NCI-H345 (cell line): ENCODE results near the gene LAX1.
"Not testable (repeated sequence)": the region's sequence is repeated elsewhere in the genome, so short reads cannot be mapped to it uniquely, and the experiment has no call there.

Experiments
- DNase-seq: peaks from one replicate; lab custom pipeline; 2025; lab: John Stamatoyannopoulos, UW

Gene LAX1

DNA sequence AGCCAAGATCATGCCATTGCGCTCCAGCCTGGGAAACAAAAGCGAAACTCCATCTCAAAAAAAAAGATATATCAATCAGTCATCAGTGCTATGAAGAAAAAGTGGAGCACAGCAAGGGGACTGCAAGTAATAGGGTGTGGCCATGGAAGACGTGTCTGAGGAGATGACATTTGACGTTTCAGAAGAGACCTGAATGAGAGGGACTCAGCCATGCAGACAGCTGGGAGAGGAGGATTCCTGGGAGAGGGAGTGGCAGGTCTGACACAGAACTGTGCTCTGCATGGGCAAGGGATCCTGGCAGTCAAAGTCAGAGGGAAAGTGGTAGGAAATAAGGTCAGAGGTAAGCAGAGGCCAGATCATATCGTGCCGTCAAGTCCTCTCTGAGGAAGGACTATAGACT, 3.3 kb downstream of the LAX1 start:
- no peak for DNase-seq

DNA sequence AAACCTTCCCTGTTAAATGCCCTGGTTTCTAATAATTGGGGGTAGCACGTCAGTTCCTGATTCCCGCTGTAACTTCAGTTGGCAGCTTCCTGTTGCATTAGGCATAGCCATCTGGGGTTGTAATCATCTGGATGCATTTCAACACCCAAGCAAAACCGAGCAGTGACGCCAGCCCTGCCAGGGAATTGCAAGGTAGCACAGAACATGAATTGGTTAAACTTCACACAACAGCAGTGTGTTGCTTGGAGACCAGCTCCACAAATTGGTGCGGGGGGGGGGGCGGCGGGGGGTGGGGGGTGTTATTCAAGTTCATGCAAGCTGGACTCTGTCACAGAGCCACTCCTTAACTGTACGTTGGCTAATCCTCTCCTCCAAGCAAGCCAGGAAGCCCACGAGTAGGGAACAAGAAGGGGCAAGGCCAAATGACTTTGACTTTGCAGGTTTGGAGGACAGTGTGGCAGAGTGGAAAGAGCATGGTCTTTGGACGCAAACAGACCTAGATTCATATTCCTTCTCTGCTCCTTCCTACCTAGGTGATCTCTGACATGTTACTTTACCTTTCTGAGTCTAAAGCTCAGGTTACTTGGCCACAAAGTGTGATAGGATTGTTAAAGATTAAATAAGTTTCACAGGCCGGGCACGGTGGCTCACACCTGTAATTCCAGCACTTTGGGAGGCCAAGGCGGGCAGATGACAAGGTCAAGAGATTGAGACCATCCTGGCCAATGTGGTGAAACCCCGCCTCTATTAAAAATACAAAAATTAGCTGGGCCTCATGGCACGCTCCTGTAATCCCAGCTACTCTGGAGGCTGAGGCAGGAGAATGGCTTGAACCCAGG, 4.7 kb downstream of the LAX1 start:
- no peak for DNase-seq

DNA sequence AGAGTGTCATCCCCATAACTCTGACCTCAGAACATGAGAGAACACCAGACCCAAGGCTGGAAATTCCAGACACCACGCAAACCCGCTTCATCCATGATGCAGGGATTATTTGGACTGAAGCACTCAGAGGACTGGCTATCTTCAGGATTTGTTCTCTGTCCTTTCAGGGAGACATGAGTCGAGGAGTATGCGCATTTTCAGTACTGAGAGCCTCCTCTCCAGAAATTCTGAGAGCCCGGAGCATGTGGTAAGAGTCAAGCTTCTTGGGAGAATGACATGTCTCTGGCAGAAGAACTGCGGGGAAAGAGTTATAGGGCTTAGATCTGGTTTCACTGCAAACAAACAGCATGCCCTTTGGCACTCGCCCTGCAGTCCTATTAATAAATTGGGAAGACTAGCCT, 6.9 kb downstream of the LAX1 start:
- no peak for DNase-seq

DNA sequence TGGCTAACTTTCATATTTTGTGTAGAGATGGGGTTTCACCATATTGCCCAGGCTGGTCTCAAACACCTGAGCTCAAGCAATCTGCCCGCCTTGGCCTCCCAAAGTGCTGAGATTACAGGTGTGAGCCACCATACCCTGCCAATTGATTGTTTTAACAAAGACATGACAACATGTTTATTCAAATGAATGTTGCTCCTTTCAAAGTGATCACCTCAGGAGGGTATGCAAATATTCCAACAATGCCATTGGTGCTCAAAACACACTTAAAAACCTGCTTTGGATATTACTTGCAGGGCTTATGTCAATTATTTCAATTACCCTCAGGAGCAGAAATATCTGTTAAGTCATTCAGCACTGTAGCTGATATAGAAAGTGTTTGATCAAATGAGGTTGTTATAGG, 7.9 kb downstream of the LAX1 start:
- no peak for DNase-seq

DNA sequence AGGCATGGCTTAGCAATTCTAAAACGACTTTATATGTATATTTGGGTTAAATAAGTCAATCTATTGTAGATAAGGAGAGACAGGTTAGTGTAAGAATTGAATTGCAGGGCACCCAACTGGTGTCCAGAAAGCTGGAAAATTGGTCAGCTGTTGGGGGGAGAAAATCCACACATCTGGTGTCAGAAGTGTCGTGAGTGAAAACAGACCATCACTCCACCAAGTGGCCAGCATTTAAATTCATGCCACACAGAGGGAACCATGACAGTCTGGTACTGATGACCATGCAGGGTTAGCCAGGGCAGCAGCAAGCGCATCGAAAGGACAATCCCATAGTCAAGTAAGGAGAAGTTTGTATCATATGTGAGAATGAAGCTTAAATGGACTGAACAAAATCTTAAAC, 11.7 kb downstream of the LAX1 start:
- DNase-seq, result no peak

DNA sequence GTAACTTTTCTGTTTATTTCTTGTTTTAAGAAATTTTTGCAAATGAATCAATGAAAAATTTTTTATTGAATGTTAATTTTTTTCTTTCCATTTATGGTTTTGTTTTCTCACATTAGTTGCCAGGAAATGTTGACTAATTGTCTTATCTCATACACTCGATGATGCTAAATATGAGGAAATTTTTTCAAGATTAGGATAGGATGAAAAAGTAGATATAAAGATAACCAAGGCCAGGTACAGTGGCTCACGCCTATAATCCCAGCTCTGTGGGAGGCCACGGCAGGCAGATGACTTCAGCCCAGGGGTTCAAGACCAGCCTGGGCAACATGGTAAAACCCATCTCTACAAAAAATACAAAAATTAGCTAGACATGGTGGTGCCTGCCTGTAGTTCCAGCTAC, 12.6 kb downstream of the LAX1 start:
- no peak for DNase-seq

DNA sequence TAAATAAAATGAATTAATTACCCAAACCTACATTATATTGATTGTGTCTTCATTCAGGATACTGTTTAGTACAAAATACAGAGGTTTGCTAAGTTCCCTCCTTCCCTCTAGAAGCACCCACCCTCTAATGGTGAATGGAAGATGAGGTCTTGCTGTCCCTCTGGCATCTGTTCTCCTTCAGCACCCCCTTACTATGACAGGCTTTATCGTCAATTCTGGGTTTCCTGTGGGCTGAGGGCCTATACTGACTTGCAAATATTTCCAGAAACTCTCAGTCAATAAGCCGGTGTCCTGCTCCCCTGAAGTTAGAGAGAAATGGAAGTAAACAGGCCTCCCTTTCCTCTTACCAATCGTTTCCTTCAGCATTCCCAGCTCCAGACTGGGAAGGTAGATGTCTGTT, 13.2 kb downstream of the LAX1 start:
- no peak for DNase-seq

DNA sequence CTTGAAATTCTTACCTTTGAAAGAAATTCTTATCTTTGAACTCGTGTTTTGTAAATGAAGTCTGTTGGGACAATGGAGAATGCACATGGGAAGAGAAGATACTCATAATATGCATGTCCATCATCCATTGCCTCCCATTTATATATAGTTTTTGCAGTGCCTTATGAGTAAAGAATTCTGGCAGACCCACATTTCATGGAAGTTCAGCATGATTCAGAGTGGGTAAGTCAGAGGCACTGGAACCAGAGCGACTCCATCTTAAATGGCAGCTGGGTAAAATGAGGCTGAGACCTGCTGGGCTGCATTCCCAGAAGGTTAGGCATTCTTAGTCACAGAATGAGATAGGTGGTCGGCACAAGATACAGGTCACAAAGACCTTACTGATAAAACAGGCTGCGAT, 13.8 kb downstream of the LAX1 start:
- no peak for DNase-seq

DNA sequence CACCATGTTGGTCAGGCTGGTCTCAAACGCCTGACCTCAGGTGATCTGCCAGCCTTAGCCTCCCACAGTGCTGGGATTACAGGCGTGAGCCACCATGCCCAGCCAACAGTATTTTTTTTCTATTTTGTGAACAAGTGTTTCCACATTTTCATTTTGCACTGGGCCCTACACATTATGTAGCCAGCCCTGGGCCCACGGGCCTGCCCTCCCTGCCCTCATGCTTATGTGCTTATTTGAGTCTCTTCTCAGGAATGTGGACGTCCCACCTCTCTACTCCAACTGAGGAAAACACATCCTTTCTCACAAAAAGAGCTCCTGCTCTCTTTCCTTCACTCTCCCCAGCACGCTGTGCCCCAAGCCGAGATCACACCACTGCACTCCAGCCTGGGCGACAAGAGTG, 17.0 kb downstream of the LAX1 start:
- DNase-seq, result no peak

DNA sequence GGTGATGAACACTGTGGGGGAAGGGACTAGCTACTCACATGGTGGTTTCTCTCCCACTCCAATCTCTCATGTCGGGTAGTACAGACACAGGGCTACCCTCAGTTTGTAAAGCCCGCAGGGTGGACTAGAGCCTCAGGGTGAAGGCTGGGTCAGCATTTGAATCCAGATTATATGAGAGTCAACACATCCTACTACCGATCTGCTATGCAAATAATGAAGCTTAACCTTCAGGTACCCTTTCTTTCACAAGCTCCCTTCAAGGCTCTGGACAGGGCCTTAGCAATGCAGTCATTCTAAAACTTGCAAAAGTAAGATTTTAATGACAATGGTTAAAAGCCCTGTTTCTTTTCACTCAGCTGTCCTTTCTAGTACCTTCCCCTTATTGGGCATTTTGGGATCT, 25.0 kb downstream of the LAX1 start:
- DNase-seq, result no peak

DNA sequence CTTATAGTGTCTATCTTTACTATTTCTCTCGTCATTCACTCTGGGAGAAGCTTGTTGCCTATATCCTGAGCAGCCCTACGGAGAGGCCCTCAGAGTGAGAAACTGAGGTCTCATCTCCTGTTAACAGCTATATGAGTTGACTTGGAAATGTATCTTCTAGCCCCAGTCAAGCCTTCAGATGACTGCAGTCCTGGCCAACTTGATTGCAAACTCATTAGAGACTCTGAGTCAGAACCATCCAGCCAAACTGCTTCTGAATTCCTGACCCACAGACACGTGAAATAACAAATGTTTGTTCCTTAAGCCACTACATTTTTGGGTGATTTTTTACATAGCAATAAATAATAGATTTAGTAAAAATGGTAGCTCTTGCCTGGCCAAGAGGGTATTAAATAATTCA, 26.5 kb downstream of the LAX1 start:
- DNase-seq, result no peak

DNA sequence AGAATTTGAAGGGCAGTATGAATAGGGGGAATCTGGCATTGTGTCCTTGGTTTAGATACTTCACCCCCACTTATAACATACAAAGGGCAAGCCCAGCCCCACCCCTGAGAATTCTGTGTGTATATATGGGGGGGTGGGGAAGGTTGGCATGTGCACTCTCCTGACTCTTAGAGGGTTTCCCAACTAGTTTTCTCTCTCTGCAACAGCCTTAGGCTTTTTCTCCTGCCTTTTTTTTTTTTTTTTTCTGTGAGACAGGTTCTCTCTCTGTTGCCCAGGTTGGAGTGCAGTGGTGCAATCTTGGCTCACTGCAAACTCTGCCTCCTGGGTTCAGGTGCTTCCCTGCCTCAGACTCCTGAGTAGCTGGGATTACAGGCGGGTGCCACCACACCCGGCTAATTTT, 27.5 kb downstream of the LAX1 start:
- no peak for DNase-seq

DNA sequence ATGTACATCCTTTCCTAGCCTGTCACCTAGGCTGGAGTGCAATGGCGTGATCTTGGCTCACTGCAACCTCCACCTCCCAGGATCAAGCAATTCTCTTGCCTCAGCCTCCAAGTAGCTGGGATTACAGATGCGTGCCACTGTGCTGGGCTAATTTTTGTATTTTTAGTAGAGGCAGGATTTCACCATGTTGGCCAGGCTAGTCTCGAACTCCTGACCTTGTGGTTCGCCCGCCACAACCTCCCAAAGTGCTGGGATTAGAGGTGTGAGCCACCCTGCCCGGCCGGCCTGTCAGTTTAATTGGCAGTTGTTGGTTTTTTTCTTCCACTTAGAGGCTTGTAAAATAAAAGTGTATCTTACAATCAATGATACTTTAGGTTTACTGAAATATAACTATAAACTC, 28.6 kb downstream of the LAX1 start:
- DNase-seq, result not testable (repeated sequence)

DNA sequence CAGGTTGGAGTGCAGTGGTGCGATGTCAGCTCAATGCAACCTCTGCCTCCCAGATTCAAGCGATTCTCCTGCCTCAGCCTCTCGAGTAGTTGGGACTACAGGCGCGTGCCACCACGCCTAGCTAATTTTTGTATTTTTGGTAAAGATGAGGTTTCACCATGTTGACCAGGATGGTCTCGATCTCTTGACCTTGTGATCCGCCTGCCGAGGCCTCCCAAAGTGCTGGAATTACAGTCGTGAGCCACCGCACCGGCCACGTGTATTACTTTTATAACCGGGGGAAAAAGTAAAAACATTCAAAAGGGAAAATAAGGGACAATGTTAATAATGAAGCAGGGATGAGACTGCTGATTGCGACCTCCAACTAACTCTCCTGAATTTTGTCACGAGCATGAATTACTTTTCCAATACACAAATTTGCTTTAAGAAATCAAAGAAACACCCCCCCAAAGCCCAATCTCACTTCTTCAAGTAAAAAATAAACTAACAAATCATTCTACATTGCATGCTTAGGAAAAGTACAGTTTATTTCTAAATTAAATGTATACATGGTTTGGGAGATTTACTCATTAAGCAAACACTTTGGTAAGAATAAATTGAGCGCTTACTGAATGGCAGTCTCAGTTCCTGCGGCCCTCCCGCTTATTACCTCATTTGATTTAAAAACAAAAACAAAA, 29.9 kb downstream of the LAX1 start:
- DNase-seq, result no peak

DNA sequence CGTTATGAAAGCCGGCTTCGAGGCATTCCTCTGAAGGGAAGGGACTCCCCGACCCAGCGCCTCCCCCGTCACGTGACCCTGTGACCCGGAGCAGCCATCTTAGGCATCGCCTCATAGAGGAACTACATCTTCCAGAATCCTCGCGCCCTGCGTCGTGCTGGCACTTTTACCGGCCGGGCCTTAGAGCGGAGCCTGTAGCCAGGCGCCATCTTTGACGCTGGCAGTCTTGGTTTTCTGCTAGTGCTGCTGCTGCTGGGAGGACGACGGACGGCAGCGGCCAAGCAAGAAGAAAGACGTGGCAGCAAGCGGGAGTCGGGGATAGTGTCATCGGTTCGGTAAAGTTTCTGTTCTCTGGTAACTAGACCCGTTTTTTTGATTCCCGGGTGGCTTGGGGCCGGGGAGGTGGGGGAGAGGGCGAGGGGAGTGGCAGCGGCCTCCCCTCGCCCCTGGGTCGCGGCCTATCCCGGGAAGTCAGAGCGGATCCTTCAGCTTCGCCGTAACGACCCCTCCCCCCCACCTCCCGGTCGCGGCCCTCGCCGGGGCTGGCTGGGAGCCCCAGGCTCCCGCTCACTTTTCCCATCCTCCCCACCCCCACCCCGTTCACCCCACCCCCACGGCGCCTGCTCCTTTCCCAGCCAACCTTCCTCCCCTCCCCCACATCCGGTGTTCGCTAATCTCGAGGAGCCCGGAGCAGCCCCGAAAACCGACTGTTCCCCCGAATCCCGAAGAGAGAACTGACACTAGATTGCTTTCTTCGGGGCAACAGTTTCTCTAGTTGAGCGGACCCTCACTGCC, 30.7 kb downstream of the LAX1 start, which contains the start of the genes ZBED6 and ZC3H11A:
Gene ZBED6, plus strand, starts transcription at position 183 of the 795 bp plus-strand sequence. CDS start 1,900 bp downstream, outside the sequence.
Gene ZC3H11A, plus strand, starts transcription at position 183 of the 795 bp plus-strand sequence. CDS start 21,448 bp downstream, outside the sequence.
- DNase-seq, result peak; percentile 98

DNA sequence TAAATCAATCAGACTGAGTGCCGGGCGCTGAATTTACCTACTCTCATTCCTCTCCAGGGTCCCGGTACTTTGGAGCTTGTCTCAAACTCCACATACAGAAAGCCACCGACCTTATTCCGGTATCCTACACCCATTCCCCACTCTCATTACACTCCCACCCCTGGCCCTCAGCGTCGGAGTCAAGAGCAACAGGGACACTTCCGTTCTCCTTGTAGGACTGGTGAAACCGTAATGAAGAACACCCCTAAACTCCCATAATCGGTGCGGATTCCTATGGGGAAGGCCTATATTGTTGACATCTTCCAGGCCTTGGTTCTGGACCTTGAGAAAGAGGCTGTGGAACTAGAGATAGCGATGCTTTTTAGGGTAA, 31.2 kb downstream of the LAX1 start:
- DNase-seq, result peak; percentile 36

DNA sequence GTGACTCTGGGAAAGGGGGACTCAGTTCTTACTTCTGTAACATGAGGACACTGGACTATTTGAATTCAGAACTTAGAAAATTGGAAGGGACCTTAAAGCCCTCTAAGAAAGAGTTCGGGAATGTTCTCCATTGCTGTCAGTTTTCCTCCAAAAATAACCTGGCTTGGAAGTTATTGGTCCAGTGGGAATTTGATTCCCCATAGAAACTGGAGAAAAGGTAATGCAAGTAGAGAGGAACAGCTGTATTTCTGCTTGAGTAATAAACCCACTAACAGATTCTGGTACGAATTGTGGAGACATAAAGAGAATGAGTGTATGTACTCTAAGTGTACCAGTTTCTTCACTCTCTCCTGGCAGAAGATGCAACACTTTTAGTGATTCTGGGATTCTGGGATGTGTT, 32.2 kb downstream of the LAX1 start:
- no peak for DNase-seq

DNA sequence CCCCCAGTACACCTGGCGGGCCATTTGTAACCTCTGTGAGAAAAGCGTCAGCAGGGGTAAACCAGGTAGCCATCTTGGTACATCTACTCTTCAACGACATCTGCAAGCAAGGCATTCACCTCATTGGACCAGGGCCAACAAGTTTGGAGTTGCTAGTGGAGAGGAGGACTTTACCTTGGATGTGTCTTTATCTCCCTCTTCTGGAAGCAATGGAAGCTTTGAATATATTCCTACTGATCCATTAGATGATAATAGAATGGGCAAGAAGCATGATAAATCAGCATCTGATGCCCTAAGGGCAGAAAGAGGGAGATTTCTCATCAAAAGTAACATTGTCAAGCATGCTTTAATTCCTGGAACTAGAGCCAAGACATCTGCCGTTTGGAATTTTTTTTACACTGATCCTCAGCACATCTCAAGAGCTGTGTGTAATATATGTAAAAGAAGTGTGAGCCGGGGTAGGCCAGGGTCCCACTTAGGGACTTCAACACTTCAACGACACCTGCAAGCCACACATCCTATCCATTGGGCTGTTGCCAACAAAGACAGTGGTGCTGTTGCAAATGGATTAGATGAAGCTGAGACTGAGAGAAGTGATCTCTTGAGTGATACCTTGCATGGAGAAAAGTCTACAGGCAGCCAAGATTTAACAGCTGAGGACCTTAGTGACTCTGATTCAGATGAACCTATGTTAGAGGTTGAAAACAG, 33.1 kb downstream of the LAX1 start:
- peak; percentile 2 for DNase-seq

DNA sequence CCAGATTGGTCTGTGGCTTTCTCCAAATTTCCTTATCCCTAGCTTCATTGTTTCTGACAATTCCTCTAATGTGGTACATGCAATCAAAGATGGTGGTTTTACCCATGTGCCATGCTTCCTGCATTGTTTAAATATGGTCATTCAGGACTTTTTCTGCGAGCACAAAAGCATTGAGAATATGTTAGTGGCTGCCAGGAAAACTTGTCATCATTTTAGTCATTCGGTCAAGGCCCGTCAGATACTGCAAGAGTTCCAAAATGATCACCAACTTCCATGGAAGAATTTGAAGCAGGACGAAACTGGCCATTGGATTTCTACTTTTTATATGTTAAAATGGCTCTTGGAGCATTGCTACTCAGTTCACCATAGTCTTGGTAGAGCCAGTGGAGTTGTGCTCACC, 34.2 kb downstream of the LAX1 start:
- DNase-seq, result no peak

DNA sequence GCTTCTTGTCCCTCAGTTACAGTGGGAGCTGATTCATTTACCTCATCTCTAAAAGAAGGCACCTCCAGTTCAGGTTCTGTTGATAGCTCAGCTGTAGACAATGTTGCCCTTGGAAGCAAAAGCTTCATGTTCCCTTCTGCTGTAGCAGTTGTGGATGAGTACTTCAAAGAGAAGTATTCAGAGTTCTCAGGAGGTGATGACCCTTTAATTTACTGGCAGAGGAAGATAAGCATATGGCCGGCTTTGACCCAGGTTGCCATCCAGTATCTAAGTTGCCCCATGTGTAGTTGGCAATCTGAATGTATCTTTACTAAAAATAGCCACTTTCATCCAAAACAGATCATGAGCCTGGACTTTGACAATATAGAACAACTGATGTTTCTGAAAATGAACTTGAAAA, 35.0 kb downstream of the LAX1 start:
- no peak for DNase-seq

DNA sequence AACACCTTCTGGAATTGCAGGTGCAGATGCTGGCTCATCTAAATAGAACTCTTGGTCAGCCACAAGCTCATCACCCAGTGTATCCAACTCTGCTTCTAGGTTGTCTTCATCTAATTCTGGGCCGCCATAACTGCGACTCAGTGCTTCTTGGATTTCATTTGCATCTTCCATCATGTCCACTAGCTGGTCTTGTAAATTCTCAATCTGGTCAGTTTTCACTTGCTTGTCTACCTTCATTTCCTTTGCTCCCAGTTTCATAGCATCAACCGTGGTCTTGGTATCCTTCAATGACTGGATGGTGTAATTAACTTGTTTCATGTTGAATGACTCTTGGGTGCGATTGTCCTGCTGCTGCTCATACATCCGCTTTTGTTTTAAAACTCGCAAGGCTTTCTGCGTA, 40.7 kb downstream of the LAX1 start:
- no peak for DNase-seq

DNA sequence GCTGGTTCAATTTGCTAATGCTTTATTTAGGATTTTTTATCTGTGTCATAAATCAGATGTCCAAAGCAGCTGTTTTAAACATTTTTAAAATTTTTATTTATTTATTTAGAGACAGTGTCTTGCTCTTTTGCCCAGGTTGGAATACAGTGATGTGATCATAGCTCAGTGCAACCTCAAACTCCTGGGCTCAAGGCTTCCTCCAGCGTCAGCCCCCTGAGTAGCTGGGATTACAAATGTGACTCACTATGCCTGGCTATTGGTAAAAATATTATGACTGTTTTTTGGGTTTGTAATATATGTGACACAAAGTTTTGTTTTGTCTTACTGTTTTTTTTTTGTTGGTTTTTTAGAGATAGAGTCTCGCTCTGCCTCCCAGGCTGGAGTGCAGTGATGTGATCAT, 42.2 kb downstream of the LAX1 start:
- DNase-seq, result no peak
